ENCODE data around the gene GFER.

The GFER gene

GRCh38 chr16:1991588-1991947 lies 7.6 kb downstream of the GFER start:
- no peak for DNase-seq

DNA sequence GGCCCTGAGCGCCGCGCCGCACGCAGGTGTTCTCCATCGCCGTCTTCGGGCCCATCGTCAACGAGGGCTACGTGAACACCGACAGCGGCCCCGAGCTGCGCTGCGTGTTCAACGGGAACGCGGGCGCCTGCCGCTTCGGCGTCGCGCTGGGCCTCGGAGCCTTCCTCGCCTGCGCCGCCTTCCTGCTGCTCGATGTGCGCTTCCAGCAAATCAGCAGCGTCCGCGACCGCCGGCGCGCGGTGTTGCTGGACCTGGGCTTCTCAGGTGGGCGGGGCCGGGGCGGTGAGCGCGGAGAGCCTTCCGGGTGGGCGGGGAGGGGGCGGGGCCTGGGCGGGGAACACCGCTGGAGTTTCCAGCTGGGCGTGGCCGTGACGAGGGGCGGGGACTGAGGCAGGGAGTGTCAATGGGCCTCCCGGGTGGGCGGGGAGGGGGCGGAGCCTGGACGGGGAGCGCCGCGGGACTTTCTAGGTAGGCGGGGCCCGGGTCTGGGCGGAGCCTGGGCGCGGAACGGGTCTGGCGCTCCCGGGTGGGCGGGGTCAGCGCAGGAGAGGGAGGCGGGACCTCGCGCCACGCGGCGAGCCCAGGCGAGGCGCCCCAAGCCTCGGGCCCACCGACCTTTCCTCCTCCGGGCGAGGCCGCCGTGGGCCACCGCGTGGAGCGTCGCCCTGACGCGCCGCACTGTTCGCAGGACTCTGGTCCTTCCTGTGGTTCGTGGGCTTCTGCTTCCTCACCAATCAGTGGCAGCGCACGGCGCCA lies 8.1 kb downstream of the GFER start:
- peak; percentile 96 for DNase-seq

DNA sequence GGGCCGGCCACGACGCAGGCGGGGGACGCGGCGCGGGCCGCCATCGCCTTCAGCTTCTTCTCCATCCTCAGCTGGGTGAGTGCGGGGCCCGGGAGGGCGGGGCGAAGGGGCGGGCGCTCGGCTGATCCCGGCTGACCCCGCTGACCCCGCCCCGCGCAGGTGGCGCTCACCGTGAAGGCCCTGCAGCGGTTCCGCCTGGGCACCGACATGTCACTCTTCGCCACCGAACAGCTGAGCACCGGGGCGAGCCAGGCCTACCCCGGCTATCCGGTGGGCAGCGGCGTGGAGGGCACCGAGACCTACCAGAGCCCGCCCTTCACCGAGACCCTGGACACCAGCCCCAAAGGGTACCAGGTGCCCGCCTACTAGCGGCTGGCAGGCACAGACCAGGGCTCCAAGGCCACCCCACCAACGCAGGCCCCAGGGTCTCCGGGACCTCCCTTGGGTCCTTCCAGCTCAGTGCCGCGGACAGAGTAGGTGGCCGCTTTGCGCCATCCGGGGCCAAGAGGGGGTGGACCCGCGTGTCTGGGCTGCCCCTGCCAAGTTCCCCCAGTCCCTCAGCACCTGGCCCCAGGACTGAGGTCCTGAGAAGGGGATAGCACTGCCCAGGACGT lies 8.8 kb downstream of the GFER start:
- DNase-seq, result no peak

DNA sequence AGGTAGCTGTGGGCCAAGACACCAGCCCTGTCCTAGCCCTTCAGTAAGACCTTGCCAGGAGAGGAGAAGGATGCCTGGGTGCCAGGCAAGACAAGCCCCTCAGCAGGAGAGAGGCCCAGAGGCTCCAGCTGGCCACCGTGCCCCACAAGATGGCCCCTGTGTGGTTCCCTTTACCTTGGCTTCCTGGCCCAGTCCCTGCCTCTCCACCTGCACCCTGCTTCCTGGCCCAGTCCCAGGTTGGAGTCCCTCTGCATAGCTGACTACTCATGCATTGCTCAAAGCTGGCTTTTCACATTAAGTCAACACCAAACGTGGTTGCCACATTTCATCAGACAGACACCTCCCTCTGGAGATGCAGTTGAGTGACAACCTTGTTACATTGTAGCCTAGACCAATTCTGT lies 9.7 kb downstream of the GFER start:
- DNase-seq, result no peak

DNA sequence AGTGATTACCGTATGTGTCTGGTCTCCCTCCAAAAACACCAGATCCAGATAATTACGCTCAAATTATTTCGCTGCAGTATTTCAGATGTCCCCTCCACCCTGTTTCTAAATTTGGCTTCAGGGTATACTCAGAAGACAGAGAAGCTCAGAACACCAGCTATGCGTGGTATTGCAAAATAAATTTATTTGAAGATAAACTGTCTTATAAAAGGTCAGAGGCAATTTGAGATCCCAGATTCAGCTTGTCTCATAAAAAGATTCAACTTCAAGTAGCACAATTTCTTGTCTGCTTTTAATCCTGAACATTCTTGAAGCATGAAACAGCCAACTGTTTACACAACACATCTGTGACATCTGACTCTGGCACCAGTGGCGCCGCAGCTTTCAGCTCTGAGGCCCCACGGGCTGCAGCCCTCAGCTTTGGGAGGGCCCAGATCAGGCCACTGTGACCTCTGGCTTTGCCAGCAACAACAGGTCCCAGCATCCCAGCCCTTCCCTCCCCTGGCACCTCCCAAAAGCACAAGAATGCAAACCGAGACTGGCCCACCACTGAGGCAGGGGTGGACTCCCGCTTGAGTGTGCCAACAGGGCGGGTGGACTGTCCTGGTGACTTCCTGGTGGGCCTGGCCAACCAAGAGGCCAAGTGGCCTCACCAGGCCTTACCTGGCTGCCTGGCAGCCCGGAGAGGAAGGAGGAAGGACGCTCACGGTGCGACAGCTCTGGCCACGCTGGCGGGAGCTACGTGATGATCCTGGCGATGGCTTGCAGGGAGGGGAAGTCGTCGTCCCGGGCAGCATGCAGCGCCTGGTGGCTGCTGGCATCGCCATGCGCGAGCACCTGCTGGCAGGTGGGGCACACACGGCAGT lies 13.7 kb downstream of the GFER start:
- no peak for DNase-seq

GRCh38 chr16:1998360-1998835 lies 14.4 kb downstream of the GFER start:
- DNase-seq, result no peak

- no peak for DNase-seq
Measured at GRCh38 chr16:1998852-1999801, 15.1 kb downstream of the GFER start.

- no peak for DNase-seq
Measured at GRCh38 chr16:1999866-2000514, 16.0 kb downstream of the GFER start.

DNA sequence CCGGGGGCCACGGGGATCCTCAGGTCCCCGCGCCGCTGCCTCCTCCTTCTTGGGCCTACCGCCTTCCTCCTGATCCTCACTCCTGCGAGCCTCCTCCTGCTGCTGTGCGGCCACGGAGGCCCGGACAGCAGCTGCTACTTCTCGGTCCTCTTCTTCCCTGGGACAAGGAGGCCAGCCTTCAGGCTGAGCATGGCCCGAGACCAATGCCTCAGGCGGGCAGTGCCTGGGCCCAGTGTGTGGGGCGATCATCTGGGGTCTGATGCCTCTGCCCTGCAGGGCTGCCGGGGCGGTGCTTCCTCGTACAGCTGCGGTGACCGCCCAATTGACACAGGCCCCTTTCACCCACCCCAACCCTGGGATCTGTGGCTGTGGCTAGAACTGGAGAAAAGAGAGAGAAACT lies 17.0 kb downstream of the GFER start:
- DNase-seq, result no peak

- no peak for DNase-seq
Measured at GRCh38 chr16:2001456-2002355, 17.7 kb downstream of the GFER start.

DNA sequence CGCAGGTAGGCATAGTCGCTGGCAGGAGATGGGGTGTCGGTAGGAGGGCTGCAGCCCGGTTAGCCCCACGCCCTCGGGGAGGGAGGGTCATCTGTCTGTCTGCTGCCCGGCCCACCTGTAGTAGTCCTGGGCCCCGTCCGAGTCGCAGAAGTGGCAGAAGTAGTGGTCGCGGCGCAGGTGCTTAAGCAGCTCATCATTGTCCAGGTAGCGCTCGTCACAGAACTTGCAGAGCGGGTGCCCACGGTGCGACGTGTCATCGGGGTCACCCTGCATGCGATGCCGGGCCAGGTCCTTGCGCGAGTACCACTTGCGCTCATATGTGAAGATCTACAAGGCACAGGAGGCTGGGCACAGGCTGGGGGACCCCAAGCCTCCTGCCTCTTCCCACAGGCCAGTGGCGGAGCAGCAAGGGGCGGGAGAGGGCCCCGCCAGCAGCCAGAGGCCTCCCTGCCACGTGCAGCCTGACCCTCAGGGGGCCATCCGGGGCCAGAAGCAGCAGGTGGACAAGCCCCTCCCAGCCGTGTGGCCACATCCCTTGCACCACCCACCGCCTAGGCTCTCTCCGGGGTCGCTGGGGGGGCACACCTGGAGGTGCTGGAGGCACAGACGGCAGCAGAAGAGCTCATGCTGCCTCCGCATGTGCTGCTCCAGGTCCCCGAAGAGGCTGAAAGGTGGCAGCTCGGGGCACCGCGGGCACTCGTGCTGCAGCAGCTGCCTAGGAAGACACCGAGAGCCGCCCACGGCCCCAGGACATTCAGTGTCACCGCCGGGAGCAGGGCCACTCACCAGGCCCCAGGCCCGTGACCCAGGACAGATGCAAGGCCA lies 18.6 kb downstream of the GFER start:
- no peak for DNase-seq

GRCh38 chr16:2003231-2003826 lies 19.3 kb downstream of the GFER start:
- no peak for DNase-seq

DNA sequence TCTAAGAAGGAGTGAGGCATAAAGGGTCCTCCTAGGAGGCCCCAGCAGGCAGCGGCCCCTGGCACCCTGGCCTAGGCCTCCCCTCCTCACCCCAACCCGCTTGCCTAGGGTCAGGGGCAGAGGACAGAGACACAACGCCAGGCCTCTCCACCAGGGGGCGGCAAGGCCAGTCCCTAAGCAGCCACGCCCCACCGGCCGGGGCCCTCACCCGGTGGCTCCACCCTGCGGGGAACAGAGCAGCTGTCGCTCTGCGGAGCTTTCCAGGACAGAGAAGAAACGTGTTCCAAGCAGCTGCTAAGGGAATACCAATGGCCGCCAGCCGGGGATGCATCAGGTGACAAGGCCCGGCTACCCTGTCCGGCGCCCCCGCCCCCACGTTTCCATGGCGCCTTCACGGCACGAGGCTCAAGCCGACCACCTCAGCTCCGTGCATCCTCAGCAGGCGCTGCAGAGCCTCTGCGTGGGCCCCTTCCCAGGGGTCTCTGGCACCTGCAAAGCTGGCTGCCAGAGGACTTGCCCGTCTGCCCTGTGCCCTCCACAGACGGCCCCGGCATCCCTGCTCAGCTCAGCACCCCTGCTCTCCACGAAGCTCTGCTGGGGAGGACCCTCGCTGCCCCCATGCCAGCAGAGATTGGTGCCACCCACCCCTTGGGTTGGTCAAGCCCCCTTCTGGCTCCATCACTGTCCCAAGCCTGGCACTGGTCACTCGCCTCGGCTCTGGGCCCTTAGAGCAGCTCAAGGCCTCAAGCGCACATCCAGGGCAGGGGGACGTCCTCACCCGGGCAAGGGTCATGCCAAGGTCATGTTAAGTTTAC lies 20.0 kb downstream of the GFER start:
- DNase-seq, result peak; percentile 98

GRCh38 chr16:2004795-2005517 lies 21.0 kb downstream of the GFER start:
- no peak for DNase-seq

DNA sequence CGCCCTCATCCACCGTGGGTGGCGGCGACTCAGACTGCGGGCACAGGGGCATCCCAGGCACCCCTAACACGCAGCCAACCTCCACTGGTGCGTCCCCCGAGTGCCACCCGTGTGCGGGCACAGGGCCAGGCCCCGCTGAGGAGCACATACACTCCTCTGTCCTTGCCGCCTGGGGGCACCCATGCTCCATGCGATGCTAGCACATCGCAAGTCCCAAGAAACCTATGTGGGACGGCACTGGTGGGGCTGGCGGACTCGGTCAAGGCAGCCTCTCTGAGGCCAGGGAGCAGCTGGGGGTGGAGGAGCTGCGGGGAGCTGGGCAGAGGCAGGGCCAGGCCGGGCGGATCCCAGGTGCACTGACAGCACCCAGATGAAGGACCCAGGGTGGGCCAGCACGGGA lies 21.7 kb downstream of the GFER start:
- DNase-seq, result peak; percentile 87

DNA sequence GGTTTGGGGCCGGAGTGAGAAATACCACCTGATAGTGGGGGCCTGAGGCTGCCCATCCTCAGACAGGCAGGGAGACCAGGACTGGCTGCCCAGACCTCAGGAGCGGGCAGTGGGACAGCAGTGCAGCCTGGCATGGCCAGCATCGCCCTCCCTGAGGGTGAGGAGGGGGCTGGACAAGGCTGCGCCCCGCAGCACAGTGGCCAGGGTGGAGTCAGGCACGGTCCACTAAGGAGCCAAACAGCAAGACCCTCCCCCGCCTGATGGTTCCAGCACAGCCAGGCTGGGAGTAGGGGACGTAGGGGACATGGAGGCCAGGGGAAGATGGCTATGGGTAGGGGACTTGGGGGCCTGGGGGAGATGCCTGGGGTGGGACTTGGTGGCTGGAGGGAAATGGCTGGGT lies 22.3 kb downstream of the GFER start:
- DNase-seq, result no peak

DNA sequence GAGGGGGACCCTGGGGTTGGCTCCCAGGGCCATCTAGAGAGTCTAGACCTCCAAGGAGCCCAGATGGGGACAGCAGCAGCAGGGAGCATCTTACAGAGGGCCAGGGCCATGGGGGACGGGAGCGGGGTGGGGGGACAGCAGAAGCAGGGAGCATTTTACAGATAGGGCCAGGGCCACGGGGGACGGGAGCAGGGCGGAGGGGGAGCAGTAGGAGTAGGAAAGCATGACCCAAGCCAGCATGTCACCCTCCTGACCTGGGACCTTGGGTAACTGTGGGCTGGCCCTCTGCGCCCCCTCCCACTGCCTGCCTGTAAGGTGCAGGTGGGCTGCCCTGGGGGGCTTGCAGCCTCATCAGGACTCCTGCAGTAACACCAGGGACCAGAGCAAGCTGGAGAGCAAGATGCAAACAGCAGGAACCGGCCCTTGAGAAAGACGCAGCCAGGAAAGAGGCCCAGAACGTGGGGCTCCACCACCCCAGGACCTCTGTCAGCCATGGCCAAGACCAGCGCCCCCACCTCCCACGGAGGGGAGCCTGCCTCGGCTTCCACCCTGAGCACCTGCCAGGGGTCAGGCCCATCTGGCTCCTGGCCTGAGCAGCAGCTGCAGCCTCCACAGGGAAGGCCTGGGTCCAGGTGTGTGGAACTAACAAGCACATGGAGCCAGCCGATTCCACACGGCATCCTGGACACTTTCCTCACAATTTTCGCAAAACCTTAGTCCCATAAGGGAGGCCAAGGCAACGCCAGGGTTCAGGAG lies 23.3 kb downstream of the GFER start:
- no peak for DNase-seq
